Retinal pigment epithelial cell (primary cell): Measurements from ENCODE around the gene PUS10.
"Not testable (repeated sequence)": the region's sequence is repeated elsewhere in the genome, so short reads cannot be mapped to it uniquely, and the experiment has no call there.

Experiments used
- DNase-seq: peaks from one replicate; pipeline ENCODE4 v3.0.0-alpha.2; 2010; ENCODE audit warnings: low read depth
- H3K4me3 ChIP-seq: 2 replicates; pipeline ENCODE4 v1.5.1; 2011; ENCODE audit warnings: mild to moderate bottlenecking, low read length, control low read depth, moderate library complexity
- CTCF ChIP-seq: conservative IDR thresholded peaks from 2 replicates; pipeline ENCODE4 v1.5.1; 2011; ENCODE audit warnings: low read depth, low read length, control low read depth, inconsistent platforms

Gene PUS10

GRCh38 chr2:60936757-60937156, 81.3 kb downstream of the PUS10 start:
- no peak for TF ChIP-seq CTCF
- DNase-seq = no peak
- no peak overlapping the region for H3K4me3 ChIP-seq

GRCh38 chr2:60934165-60934722, 83.8 kb downstream of the PUS10 start:
- no peak for DNase-seq
- TF ChIP-seq CTCF = no peak
- no peak overlapping the region for H3K4me3 ChIP-seq

DNA sequence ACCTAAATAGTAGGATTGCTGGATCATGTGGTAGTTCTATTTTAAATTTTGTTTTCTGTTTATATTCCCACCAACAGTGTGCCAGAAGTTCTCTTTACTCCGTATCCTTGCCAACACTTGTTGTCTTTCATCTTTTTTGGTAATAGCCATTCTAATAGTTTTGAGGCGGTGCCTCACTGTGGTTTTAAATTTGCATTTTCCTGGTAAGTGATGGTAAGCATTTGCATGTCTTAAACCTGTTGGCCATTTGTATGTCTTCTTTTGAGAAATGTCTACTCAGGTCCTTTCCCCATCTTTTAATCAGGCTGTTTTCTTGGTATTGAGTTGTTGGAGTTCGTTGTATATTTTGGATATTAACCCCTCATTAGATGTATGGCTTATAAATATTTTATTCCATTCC, 85.1 kb downstream of the PUS10 start:
- DNase-seq = no peak
- TF ChIP-seq CTCF = no peak
- H3K4me3 ChIP-seq = no peak overlapping the region

- not testable (repeated sequence) for DNase-seq, H3K4me3 ChIP-seq
These were observed 86.0 kb downstream of the PUS10 start for GRCh38 chr2:60932061-60932460.

- no peak for TF ChIP-seq CTCF
- DNase-seq = no peak
- no peak overlapping the region for H3K4me3 ChIP-seq
These were observed 91.1 kb downstream of the PUS10 start for GRCh38 chr2:60926741-60927552.

DNA sequence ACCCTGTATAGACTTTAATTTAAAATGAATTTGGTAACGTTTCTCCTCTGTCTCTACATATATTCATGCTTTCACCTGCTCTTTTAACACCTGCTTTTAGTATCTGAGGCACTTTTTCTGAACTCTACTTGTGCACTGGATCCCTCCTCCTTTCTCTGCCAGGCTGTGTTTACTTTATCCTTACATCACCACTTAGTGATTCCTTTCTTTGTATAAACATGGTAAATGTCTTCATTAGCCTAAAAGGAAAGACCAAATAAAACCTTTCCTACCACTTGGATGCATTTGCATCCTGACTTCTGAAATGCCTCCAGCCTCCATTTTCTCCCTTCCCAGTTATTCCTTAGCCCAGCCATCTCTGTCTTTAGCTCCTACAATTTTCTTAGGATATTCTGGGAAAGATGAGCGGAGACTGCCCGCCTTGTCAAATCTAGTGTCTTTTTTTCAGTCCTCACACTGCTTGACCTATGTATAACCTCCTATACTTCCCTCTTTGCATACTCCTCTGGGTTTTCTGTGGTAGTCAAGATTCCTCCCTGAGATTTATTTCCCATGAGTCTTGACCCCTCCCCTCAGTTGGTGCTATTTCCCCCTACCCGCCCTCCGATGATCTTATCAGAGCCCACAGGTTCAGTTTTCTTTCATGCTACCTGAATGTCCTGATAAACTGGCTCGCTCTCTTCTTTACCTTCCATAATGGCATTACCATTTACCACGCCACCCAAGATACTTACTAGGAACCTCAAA, 91.9 kb downstream of the PUS10 start:
- TF ChIP-seq CTCF = no peak
- DNase-seq = no peak
- H3K4me3 ChIP-seq = no peak overlapping the region

- H3K4me3 ChIP-seq = no peak overlapping the region
- no peak for DNase-seq
- no peak for TF ChIP-seq CTCF
These were observed 110.7 kb downstream of the PUS10 start for GRCh38 chr2:60907329-60907728.
